IMR-90 (cell line): Measurements from ENCODE around the gene C11orf54. TPM values are rescaled to one million over a fixed set of nuclear protein-coding genes. Genes with fewer than 3 reads are reported as not detected.

Source experiments
- ATAC-seq: fragments of 200-7000 bp; cut with Tn5 transposase; 2 replicates; pipeline ENCODE4 v1.9.1; 2020; ENCODE audit warnings: low read depth, mild to moderate bottlenecking, moderate library complexity
- BruUV-seq: library from RNA; stranded (reverse); fragments of 400-500 nt; replicated peaks from 2 replicates; lab custom pipeline; 2021; lab: Mats Ljungman, UMichigan
- CTCF ChIA-PET: fragments of 300-600 bp; formaldehyde crosslinking; extraction: SDS; loops from one replicate; lab custom pipeline; 2021; ENCODE audit warnings: antibody characterized with exemption; lab: Yijun Ruan, JAX
- POLR2A ChIA-PET: fragments of 300-600 bp; sonication (Branson Sonifier 250); formaldehyde crosslinking; loops from one replicate; lab custom pipeline; 2022; ENCODE audit warnings: antibody characterized with exemption; ENCODE audit not compliant: unreplicated experiment; lab: Charles Lee
- DNase-seq: peaks from one replicate; pipeline ENCODE4 v3.0.0; 2013
- H2AFZ ChIP-seq: replicated peaks from 2 replicates; pipeline ENCODE3; 2013; ENCODE audit warnings: low read length, mild to moderate bottlenecking; ENCODE audit not compliant: poor library complexity
- H2AK5ac ChIP-seq: 2 replicates; pipeline ENCODE4 v1.6.1; 2013; ENCODE audit warnings: low read depth, low read length, inconsistent platforms
- H2AK9ac ChIP-seq: replicated peaks from 2 replicates; pipeline ENCODE3; 2013; ENCODE audit warnings: mild to moderate bottlenecking, low read depth, low read length, moderate library complexity; ENCODE audit not compliant: poor library complexity
- H2BK120ac ChIP-seq: 2 replicates; pipeline ENCODE4 v1.6.1; 2013; ENCODE audit warnings: low read depth, low read length, inconsistent platforms
- H2BK15ac ChIP-seq: 3 replicates; pipeline ENCODE4 v1.6.1; 2013; ENCODE audit warnings: low read depth, low read length, inconsistent platforms
- H2BK20ac ChIP-seq: 2 replicates; pipeline ENCODE4 v1.6.1; 2013; ENCODE audit warnings: low read depth, mild to moderate bottlenecking, inconsistent platforms, low read length, moderate library complexity
- H2BK5ac ChIP-seq: 2 replicates; pipeline ENCODE4 v1.6.1; 2013; ENCODE audit warnings: mild to moderate bottlenecking, low read depth, low read length, inconsistent platforms; ENCODE audit not compliant: poor library complexity, severe bottlenecking
- H3K14ac ChIP-seq: replicated peaks from 2 replicates; pipeline ENCODE4 v1.6.1; 2013; ENCODE audit warnings: low read depth, low read length, inconsistent platforms
- H3K18ac ChIP-seq: 2 replicates; pipeline ENCODE4 v1.6.1; 2013; ENCODE audit warnings: low read depth, low read length, control low read depth
- H3K23ac ChIP-seq: 2 replicates; pipeline ENCODE4 v1.6.1; 2013; ENCODE audit warnings: low read depth, low read length, inconsistent platforms
- H3K27ac ChIP-seq: 2 replicates; pipeline ENCODE4 v1.5.1; 2013; ENCODE audit warnings: mild to moderate bottlenecking, control low read depth, low read length; ENCODE audit not compliant: insufficient read depth
- H3K27me3 ChIP-seq: 2 replicates; pipeline ENCODE4 v1.6.1; 2013; ENCODE audit warnings: low read length; ENCODE audit not compliant: control insufficient read depth, insufficient read depth
- H3K36me3 ChIP-seq: 2 replicates; pipeline ENCODE4 v1.6.1; 2013; ENCODE audit warnings: low read length, mixed read lengths; ENCODE audit not compliant: control insufficient read depth, insufficient read depth
- H3K4ac ChIP-seq: 2 replicates; pipeline ENCODE4 v1.6.1; 2013; ENCODE audit warnings: low read depth, low read length, inconsistent platforms
- H3K4me1 ChIP-seq: 2 replicates; pipeline ENCODE4 v1.6.1; 2013; ENCODE audit warnings: low read length, mixed read lengths; ENCODE audit not compliant: control insufficient read depth, insufficient read depth
- H3K4me2 ChIP-seq: 2 replicates; pipeline ENCODE4 v1.6.1; 2013; ENCODE audit warnings: low read depth, mild to moderate bottlenecking, control low read depth, low read length, moderate library complexity
- H3K4me3 ChIP-seq: 2 replicates; pipeline ENCODE4 v1.5.1; 2013; ENCODE audit warnings: low read depth, mild to moderate bottlenecking, control low read depth, low read length, moderate library complexity; ENCODE audit not compliant: insufficient read depth
- H3K56ac ChIP-seq: 2 replicates; pipeline ENCODE4 v1.6.1; 2013; ENCODE audit warnings: low read length, inconsistent platforms; ENCODE audit not compliant: insufficient read depth; ENCODE audit errors: extremely low read depth
- H3K79me1 ChIP-seq, 2 experiments: 2 replicates each; pipeline ENCODE4 v1.6.1; 2013; ENCODE audit warnings: low read length in 2 of 2, inconsistent platforms in 1 of 2, low read depth in 1 of 2
- H3K9ac ChIP-seq: 2 replicates; pipeline ENCODE4 v1.6.1; 2013; ENCODE audit warnings: low read depth, low read length, control low read depth
- H3K9me1 ChIP-seq: 2 replicates; pipeline ENCODE4 v1.6.1; 2013; ENCODE audit warnings: low read length, inconsistent platforms; ENCODE audit not compliant: insufficient read depth
- H3K9me3 ChIP-seq: 2 replicates; pipeline ENCODE4 v1.6.1; 2013; ENCODE audit warnings: low read length; ENCODE audit not compliant: control insufficient read depth, insufficient read depth
- H4K20me1 ChIP-seq: 2 replicates; pipeline ENCODE4 v1.6.1; 2013; ENCODE audit warnings: low read length, inconsistent platforms; ENCODE audit not compliant: insufficient read depth
- H4K5ac ChIP-seq: 2 replicates; pipeline ENCODE4 v1.6.1; 2013; ENCODE audit warnings: mild to moderate bottlenecking, low read depth, low read length, control low read depth
- H4K8ac ChIP-seq, 2 experiments: 2 replicates each; pipeline ENCODE4 v1.6.1; 2013; ENCODE audit warnings: low read depth in 2 of 2, low read length in 2 of 2, control low read depth in 1 of 2, inconsistent platforms in 1 of 2
- H4K91ac ChIP-seq: 2 replicates; pipeline ENCODE4 v1.6.1; 2013; ENCODE audit warnings: low read depth, low read length, inconsistent platforms; ENCODE audit not compliant: insufficient read depth
- BHLHE40 ChIP-seq: fragments of 150-350 bp; IDR thresholded peaks from 2 replicates; pipeline ENCODE4 v1.6.1; 2016; ENCODE audit warnings: mild to moderate bottlenecking, low read depth, low read length
- CHD1 ChIP-seq: IDR thresholded peaks from 2 replicates; pipeline ENCODE4 v1.6.1; 2012; ENCODE audit warnings: low read depth, low read length, improper control_type of control experiment
- MAFK ChIP-seq: IDR thresholded peaks from 2 replicates; pipeline ENCODE4 v1.6.1; 2012; ENCODE audit warnings: low read depth, low read length, improper control_type of control experiment
- MXI1 ChIP-seq: IDR thresholded peaks from 2 replicates; pipeline ENCODE4 v1.6.1; 2012; ENCODE audit warnings: low read depth, mild to moderate bottlenecking, low read length, moderate library complexity, borderline replicate concordance
- NFE2L2 ChIP-seq: fragments of 150-350 bp; IDR thresholded peaks from 2 replicates; pipeline ENCODE4 v1.6.1; 2016; ENCODE audit warnings: low read depth, mild to moderate bottlenecking, low read length
- RAD21 ChIP-seq: IDR thresholded peaks from 2 replicates; pipeline ENCODE4 v1.6.1; 2012; ENCODE audit warnings: low read length, improper control_type of control experiment
- SMC3 ChIP-seq: fragments of 150-350 bp; IDR thresholded peaks from 2 replicates; pipeline ENCODE4 v1.6.1; 2016; ENCODE audit warnings: low read depth, mild to moderate bottlenecking, antibody characterized with exemption, low read length, moderate library complexity
- WGBS, 2 experiments: methylation state at CpG; one replicate each; pipeline versions ENCODE4 v1.1.5 to v1.1.7; 2013; ENCODE audit warnings: missing lambda C conversion rate in 2 of 2; ENCODE audit not compliant: insufficient read length in 1 of 2; ENCODE audit errors: extremely low coverage in 2 of 2; 5-methylcytosine and 5-hydroxymethylcytosine counted together
- dilution Hi-C: fragments of 300-500 bp; cut with HindIII; formaldehyde crosslinking; loops from one replicate; pipeline ENCODE4 v1.14.3; 2018; ENCODE audit warnings: low sequenced_read_pairs; ENCODE audit not compliant: unreplicated experiment
- in situ Hi-C: fragments of 300-500 bp; cut with MboI; formaldehyde crosslinking; loops from 3 replicates; pipeline ENCODE4 v1.14.3; 2019; ENCODE audit warnings: low sequenced_read_pairs, inconsistent platforms, mixed read lengths
- intact Hi-C: fragments of 100-400 bp; cut with micrococcal nuclease; formaldehyde crosslinking; loops from 2 replicates; pipeline ENCODE4 v1.10.0; 2022
- polyA plus RNA-seq, 3 experiments: library from polyadenylated mRNA; depleted of rRNA; stranded (reverse); fragments of >200 nt; gene quantifications; 2 replicates each; pipeline ENCODE4 v1.2.3, GENCODE V29; 2012; ENCODE audit warnings: low replicate concordance in 1 of 3
- total RNA-seq: library from RNA; depleted of rRNA; stranded (reverse); fragments of >200 nt; gene quantifications from 2 replicates; pipeline ENCODE4 v1.2.3, GENCODE V29; 2012
- TF ChIP-seq, protein P1 (sequence below): fragments of 150-350 bp; IDR thresholded peaks from 2 replicates; pipeline ENCODE4 v1.6.1; 2017; ENCODE audit warnings: mild to moderate bottlenecking, antibody characterized with exemption, low read length, low read depth
- TF ChIP-seq, protein P2 (sequence below): fragments of 150-350 bp; IDR thresholded peaks from 2 replicates; pipeline ENCODE4 v1.6.1; 2016; ENCODE audit warnings: low read depth, mild to moderate bottlenecking, low read length, moderate library complexity, borderline replicate concordance

The C11orf54 gene
- total and polyA plus RNA-seq, 2 of the 4 experiments (the other 2 are of a cell fraction) = 13.7 to 16.0 TPM

DNA sequence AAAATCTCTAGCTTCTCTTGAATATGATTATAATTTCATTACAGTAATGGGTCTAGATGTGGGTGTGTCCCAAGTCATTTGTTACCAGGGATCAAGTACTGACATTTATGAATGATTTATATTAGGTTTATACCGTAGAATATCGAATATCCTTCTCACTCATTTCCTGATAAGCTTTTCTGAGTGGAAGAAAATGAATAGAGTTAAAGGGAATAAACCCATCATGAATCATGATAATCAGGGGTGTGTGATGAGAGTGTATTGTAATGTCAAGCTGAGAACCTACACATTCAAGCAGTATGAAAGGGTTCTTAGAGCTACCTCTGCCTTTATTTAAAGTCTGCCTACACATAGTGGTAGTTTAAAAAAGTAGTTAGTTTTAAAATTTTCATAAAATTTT is 59.9 kb downstream of the C11orf54 start:
- no peaks in the 10 kb centered on the region for H4K20me1 ChIP-seq
- H4K91ac ChIP-seq = no peak overlapping the region
- in situ Hi-C loops = no loop called here
- no peak overlapping the region for H2BK20ac ChIP-seq
- DNase-seq = no peak
- ATAC-seq = no peak
- BruUV-seq = no TSS peak
- H3K18ac ChIP-seq = no peak overlapping the region
- intact Hi-C loops = no loop called here
- H2AK5ac ChIP-seq = no peak overlapping the region
- no peak overlapping the region for H3K9ac ChIP-seq
- no peak overlapping the region for H3K4ac ChIP-seq
- peaks cover 53% of the 10 kb centered on the region for H3K36me3 ChIP-seq
- H4K8ac ChIP-seq = no peak overlapping the region
- no peaks in the 10 kb centered on the region for H3K27me3 ChIP-seq
- H3K4me2 ChIP-seq = no peak overlapping the region
- H3K23ac ChIP-seq = no peak overlapping the region
- no peak overlapping the region for H3K14ac ChIP-seq
- H3K9me1 ChIP-seq = no peaks in the 10 kb centered on the region
- H2BK15ac ChIP-seq = no peak overlapping the region
- no peaks in the 10 kb centered on the region for H3K9me3 ChIP-seq
- H3K56ac ChIP-seq = no peak overlapping the region
- H2AK9ac ChIP-seq = no peak overlapping the region
- no peak overlapping the region for H2AFZ ChIP-seq
- no CpG with 5 or more reads among the region's 2 CpGs for WGBS, 2 experiments
- TF ChIP-seq MAFK = no peak
- TF ChIP-seq, protein P1, sequence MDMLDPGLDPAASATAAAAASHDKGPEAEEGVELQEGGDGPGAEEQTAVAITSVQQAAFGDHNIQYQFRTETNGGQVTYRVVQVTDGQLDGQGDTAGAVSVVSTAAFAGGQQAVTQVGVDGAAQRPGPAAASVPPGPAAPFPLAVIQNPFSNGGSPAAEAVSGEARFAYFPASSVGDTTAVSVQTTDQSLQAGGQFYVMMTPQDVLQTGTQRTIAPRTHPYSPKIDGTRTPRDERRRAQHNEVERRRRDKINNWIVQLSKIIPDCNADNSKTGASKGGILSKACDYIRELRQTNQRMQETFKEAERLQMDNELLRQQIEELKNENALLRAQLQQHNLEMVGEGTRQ = no peak
- no peak for TF ChIP-seq BHLHE40
- TF ChIP-seq, protein P2, sequence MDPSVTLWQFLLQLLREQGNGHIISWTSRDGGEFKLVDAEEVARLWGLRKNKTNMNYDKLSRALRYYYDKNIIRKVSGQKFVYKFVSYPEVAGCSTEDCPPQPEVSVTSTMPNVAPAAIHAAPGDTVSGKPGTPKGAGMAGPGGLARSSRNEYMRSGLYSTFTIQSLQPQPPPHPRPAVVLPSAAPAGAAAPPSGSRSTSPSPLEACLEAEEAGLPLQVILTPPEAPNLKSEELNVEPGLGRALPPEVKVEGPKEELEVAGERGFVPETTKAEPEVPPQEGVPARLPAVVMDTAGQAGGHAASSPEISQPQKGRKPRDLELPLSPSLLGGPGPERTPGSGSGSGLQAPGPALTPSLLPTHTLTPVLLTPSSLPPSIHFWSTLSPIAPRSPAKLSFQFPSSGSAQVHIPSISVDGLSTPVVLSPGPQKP = no peak
- no peak for TF ChIP-seq SMC3
- no peak for TF ChIP-seq MXI1
- no peak for TF ChIP-seq RAD21
- TF ChIP-seq NFE2L2 = no peak
- no peak for TF ChIP-seq CHD1
- ChIA-PET POLR2A (interaction anchor here (0.6 kb wide), 1 partner anchor 10 kb away, joined by 3 read pairs; no protein-coding TSS in a partner anchor), CTCF (interaction anchor here (0.6 to 1.8 kb wide), 4 partner anchors 9 to 708 kb away, joined by 3 to 5 read pairs (median 4); partner anchors contain the start of gene MED17)
- dilution Hi-C loops = no loop called here
- H3K79me1 ChIP-seq = peaks cover 22 to 42% of the 10 kb centered on the region in 2 experiments
- no peak overlapping the region for H3K4me3 ChIP-seq
- H2BK120ac ChIP-seq = no peak overlapping the region
- no peak overlapping the region for H3K27ac ChIP-seq
- H3K4me1 ChIP-seq = no peaks in the 10 kb centered on the region
- H4K5ac ChIP-seq = no peak overlapping the region
- H2BK5ac ChIP-seq = no peak overlapping the region
